Non-pigmented ciliary epithelial cell (primary cell): Measurements from ENCODE around the gene EPB41L1.
A peak's percentile ranks its signal among the peaks of the same experiment; 100 is the strongest.

Experiments used
- DNase-seq: peaks from one replicate; pipeline ENCODE4 v3.0.0-alpha.2; 2010; ENCODE audit warnings: low read depth

EPB41L1 gene

GRCh38 chr20:36155991-36156390 lies 1.5 kb downstream of the EPB41L1 start:
- no peak for DNase-seq

GRCh38 chr20:36157610-36158009 lies 3.1 kb downstream of the EPB41L1 start:
- DNase-seq, result no peak

- DNase-seq, result no peak
These were observed 3.7 kb downstream of the EPB41L1 start for GRCh38 chr20:36158160-36158741.

- DNase-seq, result no peak
These were observed 5.3 kb downstream of the EPB41L1 start for GRCh38 chr20:36159833-36160232.

- DNase-seq, result no peak
These were observed 7.9 kb downstream of the EPB41L1 start for GRCh38 chr20:36162272-36162966.

- no peak for DNase-seq
These were observed 13.5 kb downstream of the EPB41L1 start for GRCh38 chr20:36167902-36168503.

- DNase-seq, result no peak
These were observed 16.1 kb downstream of the EPB41L1 start for GRCh38 chr20:36170542-36171215.

GRCh38 chr20:36173451-36173933 lies 19.0 kb downstream of the EPB41L1 start:
- DNase-seq, result no peak

GRCh38 chr20:36175016-36175415 lies 20.5 kb downstream of the EPB41L1 start:
- no peak for DNase-seq

- no peak for DNase-seq
These were observed 21.0 kb downstream of the EPB41L1 start for GRCh38 chr20:36175475-36175995.

GRCh38 chr20:36177716-36178115 lies 23.2 kb downstream of the EPB41L1 start:
- DNase-seq, result no peak

- DNase-seq, result no peak
These were observed 24.8 kb downstream of the EPB41L1 start for GRCh38 chr20:36179170-36179945.

- DNase-seq, result no peak
These were observed 25.8 kb downstream of the EPB41L1 start for GRCh38 chr20:36180323-36180722.

- DNase-seq, result peak; percentile 19
These were observed 27.5 kb downstream of the EPB41L1 start for GRCh38 chr20:36181934-36182603.

GRCh38 chr20:36182604-36183154 lies 28.1 kb downstream of the EPB41L1 start:
- DNase-seq, result no peak

GRCh38 chr20:36183155-36183944 lies 28.8 kb downstream of the EPB41L1 start:
- no peak for DNase-seq

GRCh38 chr20:36184816-36185776 lies 30.6 kb downstream of the EPB41L1 start:
- DNase-seq, result no peak

GRCh38 chr20:36193977-36194712 lies 39.6 kb downstream of the EPB41L1 start:
- DNase-seq, result no peak
